K562 (cell line): ENCODE data around the gene VEGFA. TPM values are rescaled to one million over a fixed set of nuclear protein-coding genes. Genes with fewer than 3 reads are reported as not detected.

Experiments used
- NRF1 ChIP-seq, 2 experiments: fragments of 450-650 bp; IDR thresholded peaks in 1 of 2; conservative IDR thresholded peaks in 1 of 2; 2 replicates each; pipeline ENCODE4 v1.6.1; 2014; ENCODE audit warnings: mild to moderate bottlenecking in 2 of 2
- PHB ChIP-seq: fragments of 250-450 bp; sonication (Bioruptor Pico); IDR thresholded peaks from 2 replicates; pipeline ENCODE4 v1.5.0; 2021
- polyA plus RNA-seq, 8 experiments: library from polyadenylated mRNA; depleted of rRNA in 4 of 8; stranded (reverse) in 5 of 8; unstranded in 3 of 8; fragments of >200 nt; fragmentation: Nextera tagmentation in 2 of 8; fragmentation: Illumina TruSeq in 1 of 8; extraction: Ambion mirVana in 2 of 8; extraction: Trizol in 1 of 8; gene quantifications; 2 replicates each; pipeline versions ENCODE4 v1.2.1 to v1.2.3, GENCODE V29; 2011 to 2014; ENCODE audit warnings: inconsistent platforms in 1 of 8, missing spikeins in 1 of 8
- total RNA-seq, 7 experiments: library from RNA; depleted of rRNA in 6 of 7; stranded (reverse); fragments of >200 nt in 6 of 7; fragmentation: Illumina TruSeq in 2 of 7; extraction: Trizol in 2 of 7; gene quantifications; 2 replicates each; pipeline versions ENCODE4 v1.2.1 to v1.2.3, GENCODE V29; 2011 to 2021; ENCODE audit warnings: low replicate concordance in 1 of 7
- TF ChIP-seq, protein P1 (sequence below): fragments of 450-650 bp; IDR thresholded peaks from 2 replicates; pipeline ENCODE4 v1.6.1; 2016; ENCODE audit warnings: mild to moderate bottlenecking, moderate library complexity
- TF ChIP-seq, protein P2 (sequence below): fragments of 450-650 bp; IDR thresholded peaks from 2 replicates; pipeline ENCODE4 v1.6.1; 2017; ENCODE audit warnings: antibody characterized with exemption, mild to moderate bottlenecking

VEGFA gene
- total and polyA plus RNA-seq, 9 of the 15 experiments (the other 6 are each of a cell fraction or from before 2014, with no cell fraction given), result 14.0 to 271 (median 124) TPM

DNA sequence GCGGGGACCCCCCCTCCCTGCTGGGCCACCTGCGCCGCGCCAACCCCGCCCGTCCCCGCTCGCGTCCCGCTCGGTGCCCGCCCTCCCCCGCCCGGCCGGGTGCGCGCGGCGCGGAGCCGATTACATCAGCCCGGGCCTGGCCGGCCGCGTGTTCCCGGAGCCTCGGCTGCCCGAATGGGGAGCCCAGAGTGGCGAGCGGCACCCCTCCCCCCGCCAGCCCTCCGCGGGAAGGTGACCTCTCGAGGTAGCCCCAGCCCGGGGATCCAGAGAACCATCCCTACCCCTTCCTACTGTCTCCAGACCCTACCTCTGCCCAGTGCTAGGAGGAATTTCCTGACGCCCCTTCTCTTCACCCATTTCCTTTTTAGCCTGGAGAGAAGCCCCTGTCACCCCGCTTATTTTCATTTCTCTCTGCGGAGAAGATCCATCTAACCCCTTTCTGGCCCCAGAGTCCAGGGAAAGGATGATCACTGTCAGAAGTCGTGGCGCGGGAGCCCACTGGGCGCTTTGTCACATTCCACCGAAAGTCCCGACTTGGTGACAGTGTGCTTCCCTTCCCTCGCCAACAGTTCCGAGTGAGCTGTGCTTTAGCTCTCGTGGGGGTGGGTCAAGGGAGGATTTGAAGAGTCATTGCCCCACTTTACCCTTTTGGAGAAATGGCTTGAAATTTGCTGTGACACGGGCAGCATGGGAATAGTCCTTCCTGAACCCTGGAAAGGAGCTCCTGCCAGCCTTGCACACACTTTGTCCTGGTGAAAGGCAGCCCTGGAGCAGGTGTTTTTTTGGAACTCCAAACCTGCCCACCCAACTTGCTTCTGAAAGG is 2.1 kb downstream of the VEGFA start (continued):
- TF ChIP-seq, protein P1, sequence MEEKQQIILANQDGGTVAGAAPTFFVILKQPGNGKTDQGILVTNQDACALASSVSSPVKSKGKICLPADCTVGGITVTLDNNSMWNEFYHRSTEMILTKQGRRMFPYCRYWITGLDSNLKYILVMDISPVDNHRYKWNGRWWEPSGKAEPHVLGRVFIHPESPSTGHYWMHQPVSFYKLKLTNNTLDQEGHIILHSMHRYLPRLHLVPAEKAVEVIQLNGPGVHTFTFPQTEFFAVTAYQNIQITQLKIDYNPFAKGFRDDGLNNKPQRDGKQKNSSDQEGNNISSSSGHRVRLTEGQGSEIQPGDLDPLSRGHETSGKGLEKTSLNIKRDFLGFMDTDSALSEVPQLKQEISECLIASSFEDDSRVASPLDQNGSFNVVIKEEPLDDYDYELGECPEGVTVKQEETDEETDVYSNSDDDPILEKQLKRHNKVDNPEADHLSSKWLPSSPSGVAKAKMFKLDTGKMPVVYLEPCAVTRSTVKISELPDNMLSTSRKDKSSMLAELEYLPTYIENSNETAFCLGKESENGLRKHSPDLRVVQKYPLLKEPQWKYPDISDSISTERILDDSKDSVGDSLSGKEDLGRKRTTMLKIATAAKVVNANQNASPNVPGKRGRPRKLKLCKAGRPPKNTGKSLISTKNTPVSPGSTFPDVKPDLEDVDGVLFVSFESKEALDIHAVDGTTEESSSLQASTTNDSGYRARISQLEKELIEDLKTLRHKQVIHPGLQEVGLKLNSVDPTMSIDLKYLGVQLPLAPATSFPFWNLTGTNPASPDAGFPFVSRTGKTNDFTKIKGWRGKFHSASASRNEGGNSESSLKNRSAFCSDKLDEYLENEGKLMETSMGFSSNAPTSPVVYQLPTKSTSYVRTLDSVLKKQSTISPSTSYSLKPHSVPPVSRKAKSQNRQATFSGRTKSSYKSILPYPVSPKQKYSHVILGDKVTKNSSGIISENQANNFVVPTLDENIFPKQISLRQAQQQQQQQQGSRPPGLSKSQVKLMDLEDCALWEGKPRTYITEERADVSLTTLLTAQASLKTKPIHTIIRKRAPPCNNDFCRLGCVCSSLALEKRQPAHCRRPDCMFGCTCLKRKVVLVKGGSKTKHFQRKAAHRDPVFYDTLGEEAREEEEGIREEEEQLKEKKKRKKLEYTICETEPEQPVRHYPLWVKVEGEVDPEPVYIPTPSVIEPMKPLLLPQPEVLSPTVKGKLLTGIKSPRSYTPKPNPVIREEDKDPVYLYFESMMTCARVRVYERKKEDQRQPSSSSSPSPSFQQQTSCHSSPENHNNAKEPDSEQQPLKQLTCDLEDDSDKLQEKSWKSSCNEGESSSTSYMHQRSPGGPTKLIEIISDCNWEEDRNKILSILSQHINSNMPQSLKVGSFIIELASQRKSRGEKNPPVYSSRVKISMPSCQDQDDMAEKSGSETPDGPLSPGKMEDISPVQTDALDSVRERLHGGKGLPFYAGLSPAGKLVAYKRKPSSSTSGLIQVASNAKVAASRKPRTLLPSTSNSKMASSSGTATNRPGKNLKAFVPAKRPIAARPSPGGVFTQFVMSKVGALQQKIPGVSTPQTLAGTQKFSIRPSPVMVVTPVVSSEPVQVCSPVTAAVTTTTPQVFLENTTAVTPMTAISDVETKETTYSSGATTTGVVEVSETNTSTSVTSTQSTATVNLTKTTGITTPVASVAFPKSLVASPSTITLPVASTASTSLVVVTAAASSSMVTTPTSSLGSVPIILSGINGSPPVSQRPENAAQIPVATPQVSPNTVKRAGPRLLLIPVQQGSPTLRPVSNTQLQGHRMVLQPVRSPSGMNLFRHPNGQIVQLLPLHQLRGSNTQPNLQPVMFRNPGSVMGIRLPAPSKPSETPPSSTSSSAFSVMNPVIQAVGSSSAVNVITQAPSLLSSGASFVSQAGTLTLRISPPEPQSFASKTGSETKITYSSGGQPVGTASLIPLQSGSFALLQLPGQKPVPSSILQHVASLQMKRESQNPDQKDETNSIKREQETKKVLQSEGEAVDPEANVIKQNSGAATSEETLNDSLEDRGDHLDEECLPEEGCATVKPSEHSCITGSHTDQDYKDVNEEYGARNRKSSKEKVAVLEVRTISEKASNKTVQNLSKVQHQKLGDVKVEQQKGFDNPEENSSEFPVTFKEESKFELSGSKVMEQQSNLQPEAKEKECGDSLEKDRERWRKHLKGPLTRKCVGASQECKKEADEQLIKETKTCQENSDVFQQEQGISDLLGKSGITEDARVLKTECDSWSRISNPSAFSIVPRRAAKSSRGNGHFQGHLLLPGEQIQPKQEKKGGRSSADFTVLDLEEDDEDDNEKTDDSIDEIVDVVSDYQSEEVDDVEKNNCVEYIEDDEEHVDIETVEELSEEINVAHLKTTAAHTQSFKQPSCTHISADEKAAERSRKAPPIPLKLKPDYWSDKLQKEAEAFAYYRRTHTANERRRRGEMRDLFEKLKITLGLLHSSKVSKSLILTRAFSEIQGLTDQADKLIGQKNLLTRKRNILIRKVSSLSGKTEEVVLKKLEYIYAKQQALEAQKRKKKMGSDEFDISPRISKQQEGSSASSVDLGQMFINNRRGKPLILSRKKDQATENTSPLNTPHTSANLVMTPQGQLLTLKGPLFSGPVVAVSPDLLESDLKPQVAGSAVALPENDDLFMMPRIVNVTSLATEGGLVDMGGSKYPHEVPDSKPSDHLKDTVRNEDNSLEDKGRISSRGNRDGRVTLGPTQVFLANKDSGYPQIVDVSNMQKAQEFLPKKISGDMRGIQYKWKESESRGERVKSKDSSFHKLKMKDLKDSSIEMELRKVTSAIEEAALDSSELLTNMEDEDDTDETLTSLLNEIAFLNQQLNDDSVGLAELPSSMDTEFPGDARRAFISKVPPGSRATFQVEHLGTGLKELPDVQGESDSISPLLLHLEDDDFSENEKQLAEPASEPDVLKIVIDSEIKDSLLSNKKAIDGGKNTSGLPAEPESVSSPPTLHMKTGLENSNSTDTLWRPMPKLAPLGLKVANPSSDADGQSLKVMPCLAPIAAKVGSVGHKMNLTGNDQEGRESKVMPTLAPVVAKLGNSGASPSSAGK, result peak; percentile 79
- TF ChIP-seq, protein P2, sequence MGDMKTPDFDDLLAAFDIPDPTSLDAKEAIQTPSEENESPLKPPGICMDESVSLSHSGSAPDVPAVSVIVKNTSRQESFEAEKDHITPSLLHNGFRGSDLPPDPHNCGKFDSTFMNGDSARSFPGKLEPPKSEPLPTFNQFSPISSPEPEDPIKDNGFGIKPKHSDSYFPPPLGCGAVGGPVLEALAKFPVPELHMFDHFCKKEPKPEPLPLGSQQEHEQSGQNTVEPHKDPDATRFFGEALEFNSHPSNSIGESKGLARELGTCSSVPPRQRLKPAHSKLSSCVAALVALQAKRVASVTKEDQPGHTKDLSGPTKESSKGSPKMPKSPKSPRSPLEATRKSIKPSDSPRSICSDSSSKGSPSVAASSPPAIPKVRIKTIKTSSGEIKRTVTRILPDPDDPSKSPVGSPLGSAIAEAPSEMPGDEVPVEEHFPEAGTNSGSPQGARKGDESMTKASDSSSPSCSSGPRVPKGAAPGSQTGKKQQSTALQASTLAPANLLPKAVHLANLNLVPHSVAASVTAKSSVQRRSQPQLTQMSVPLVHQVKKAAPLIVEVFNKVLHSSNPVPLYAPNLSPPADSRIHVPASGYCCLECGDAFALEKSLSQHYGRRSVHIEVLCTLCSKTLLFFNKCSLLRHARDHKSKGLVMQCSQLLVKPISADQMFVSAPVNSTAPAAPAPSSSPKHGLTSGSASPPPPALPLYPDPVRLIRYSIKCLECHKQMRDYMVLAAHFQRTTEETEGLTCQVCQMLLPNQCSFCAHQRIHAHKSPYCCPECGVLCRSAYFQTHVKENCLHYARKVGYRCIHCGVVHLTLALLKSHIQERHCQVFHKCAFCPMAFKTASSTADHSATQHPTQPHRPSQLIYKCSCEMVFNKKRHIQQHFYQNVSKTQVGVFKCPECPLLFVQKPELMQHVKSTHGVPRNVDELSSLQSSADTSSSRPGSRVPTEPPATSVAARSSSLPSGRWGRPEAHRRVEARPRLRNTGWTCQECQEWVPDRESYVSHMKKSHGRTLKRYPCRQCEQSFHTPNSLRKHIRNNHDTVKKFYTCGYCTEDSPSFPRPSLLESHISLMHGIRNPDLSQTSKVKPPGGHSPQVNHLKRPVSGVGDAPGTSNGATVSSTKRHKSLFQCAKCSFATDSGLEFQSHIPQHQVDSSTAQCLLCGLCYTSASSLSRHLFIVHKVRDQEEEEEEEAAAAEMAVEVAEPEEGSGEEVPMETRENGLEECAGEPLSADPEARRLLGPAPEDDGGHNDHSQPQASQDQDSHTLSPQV, result peak; percentile 77
- TF ChIP-seq NRF1 (conservative IDR thresholded peaks at IDR 0.05 in 1 of 2, IDR thresholded peaks at IDR 0.05 in 1 of 2) (peak; percentile 30 to 44; a peak in 3 of 4 replicates), PHB (CRISPR knock-in tag) (no peak)
